Calu3 (cell line): ENCODE measurements around the gene ATP6V1B1. TPM values are rescaled to one million over a fixed set of nuclear protein-coding genes. Genes with fewer than 3 reads are reported as not detected.

ENCODE experiments used
- BruUV-seq: library from RNA; stranded (reverse); fragments of 400-500 nt; replicated peaks from 2 replicates; lab custom pipeline; 2021; lab: Mats Ljungman, UMichigan
- CTCF ChIA-PET: fragments of 300-600 bp; sonication (Branson Sonifier 250); formaldehyde crosslinking; loops from one replicate; lab custom pipeline; 2022; ENCODE audit warnings: antibody characterized with exemption; lab: Charles Lee
- DNase-seq: peaks from one replicate; pipeline ENCODE4 v3.0.0; 2022
- H3K27ac Mint-ChIP-seq: one replicate; pipeline ENCODE4 v1.8.0; 2022; ENCODE audit warnings: mixed read lengths; ENCODE audit not compliant: unreplicated experiment
- H3K27me3 Mint-ChIP-seq: one replicate; pipeline ENCODE4 v1.8.0; 2022; ENCODE audit warnings: mixed read lengths; ENCODE audit not compliant: unreplicated experiment
- H3K36me3 Mint-ChIP-seq: one replicate; pipeline ENCODE4 v1.8.0; 2022; ENCODE audit warnings: mild to moderate bottlenecking, moderate library complexity, mixed read lengths; ENCODE audit not compliant: insufficient read depth, unreplicated experiment
- H3K4me1 Mint-ChIP-seq: one replicate; pipeline ENCODE4 v1.8.0; 2022; ENCODE audit warnings: mild to moderate bottlenecking, low read depth, mixed read lengths; ENCODE audit not compliant: unreplicated experiment
- H3K4me3 Mint-ChIP-seq: one replicate; pipeline ENCODE4 v1.8.0; 2022; ENCODE audit warnings: mild to moderate bottlenecking, low read depth, moderate library complexity, mixed read lengths; ENCODE audit not compliant: unreplicated experiment
- H3K9me3 Mint-ChIP-seq: one replicate; pipeline ENCODE4 v1.8.0; 2022; ENCODE audit warnings: low read depth, mixed read lengths; ENCODE audit not compliant: unreplicated experiment
- CTCF ChIP-seq: fragments of 200-600 bp; IDR thresholded peaks from one replicate; pipeline ENCODE4 v1.8.0; 2022; ENCODE audit warnings: antibody characterized with exemption; ENCODE audit not compliant: unreplicated experiment
- intact Hi-C: fragments of 100-400 bp; cut with micrococcal nuclease; formaldehyde crosslinking; loops from one replicate; pipeline ENCODE4 v1.10.0; 2022; ENCODE audit not compliant: unreplicated experiment
- total RNA-seq: library from RNA; stranded (reverse); gene quantifications from 2 replicates; pipeline ENCODE4 v1.2.3, GENCODE V29; 2022

The ATP6V1B1 gene
- total RNA-seq, 1 experiment from 2014 or later = not detected

GRCh38 chr2:70895249-70895648 is 40.5 kb upstream of the ATP6V1B1 start:
- Mint-ChIP-seq H3K27me3 (peaks cover 97% of the 10 kb centered on the region), H3K4me3 (no peak overlapping the region), H3K27ac (no peak overlapping the region), H3K4me1 (no peaks in the 10 kb centered on the region), H3K9me3 (no peaks in the 10 kb centered on the region), H3K36me3 (peaks cover 5% of the 10 kb centered on the region)
- CTCF ChIA-PET = no interaction called here
- DNase-seq = no peak
- BruUV-seq = no TSS peak
- no peak for TF ChIP-seq CTCF
- intact Hi-C loops = no loop called here

GRCh38 chr2:70895998-70896764 is 39.5 kb upstream of the ATP6V1B1 start:
- intact Hi-C loops = no loop called here
- Mint-ChIP-seq H3K36me3 (peaks cover 14% of the 10 kb centered on the region), H3K27me3 (peaks cover 97% of the 10 kb centered on the region), H3K4me3 (no peak overlapping the region), H3K9me3 (no peaks in the 10 kb centered on the region), H3K4me1 (peaks cover 2% of the 10 kb centered on the region), H3K27ac (no peak overlapping the region)
- no peak for DNase-seq
- CTCF ChIA-PET = no interaction called here
- TF ChIP-seq CTCF = no peak
- BruUV-seq = no TSS peak

- Mint-ChIP-seq H3K27me3 (peaks cover 97% of the 10 kb centered on the region), H3K27ac (no peak overlapping the region), H3K36me3 (peaks cover 20% of the 10 kb centered on the region), H3K4me1 (peaks cover 8% of the 10 kb centered on the region), H3K9me3 (no peaks in the 10 kb centered on the region), H3K4me3 (no peak overlapping the region)
- CTCF ChIA-PET = no interaction called here
- DNase-seq = no peak
- intact Hi-C loops = no loop called here
- no peak for TF ChIP-seq CTCF
- BruUV-seq = no TSS peak
Measured at GRCh38 chr2:70896765-70897202, 38.9 kb upstream of the ATP6V1B1 start.

GRCh38 chr2:70897203-70897976 is 38.3 kb upstream of the ATP6V1B1 start:
- no peak overlapping the region for H3K4me3 Mint-ChIP-seq
- no peak for TF ChIP-seq CTCF
- H3K36me3 Mint-ChIP-seq = peaks cover 25% of the 10 kb centered on the region
- BruUV-seq = no TSS peak
- peaks cover 97% of the 10 kb centered on the region for H3K27me3 Mint-ChIP-seq
- intact Hi-C loops = no loop called here
- no peak for DNase-seq
- H3K27ac Mint-ChIP-seq = no peak overlapping the region
- CTCF ChIA-PET = no interaction called here
- peaks cover 9% of the 10 kb centered on the region for H3K4me1 Mint-ChIP-seq
- no peaks in the 10 kb centered on the region for H3K9me3 Mint-ChIP-seq
